ENCODE data around the gene DAD1.

GRCh38 chr14:22532345-22533056 lies 56.5 kb downstream of the DAD1 start:
- TF ChIP-seq CTCF (IDR thresholded peaks at IDR 0.05) (no peak), POLR2A (IDR thresholded peaks at IDR 0.05) (no peak), EP300 (IDR thresholded peaks at IDR 0.05) (no peak)

Measured in sigmoid colon (tissue), 4 donors.